GM06990 (cell line): ENCODE data around the gene SLC1A4.

Source experiments
- DNase-seq: peaks from one replicate; pipeline ENCODE4 v3.0.0-alpha.2; 2011; ENCODE audit not compliant: insufficient read length; ENCODE audit errors: extremely low read depth
- H3K27me3 ChIP-seq: replicated peaks from 2 replicates; pipeline ENCODE4 v1.6.0; 2011; ENCODE audit warnings: low read length; ENCODE audit not compliant: control insufficient read depth, insufficient read depth
- H3K36me3 ChIP-seq: 2 replicates; pipeline ENCODE4 v1.5.1; 2011; ENCODE audit warnings: low read length; ENCODE audit not compliant: control insufficient read depth, insufficient read depth
- H3K4me3 ChIP-seq: replicated peaks from 2 replicates; pipeline ENCODE4 v1.5.1; 2011; ENCODE audit warnings: low read depth, mild to moderate bottlenecking, control low read depth, low read length
- CTCF ChIP-seq: IDR thresholded peaks from 2 replicates; pipeline ENCODE4 v1.5.1; 2011; ENCODE audit warnings: low read length, control low read depth, mild to moderate bottlenecking, inconsistent platforms; ENCODE audit not compliant: insufficient read depth, poor library complexity, severe bottlenecking

SLC1A4 gene

GRCh38 chr2:64989982-64990614, 899 bp downstream of the SLC1A4 start:
- peak overlapping the region; percentile 94 for H3K4me3 ChIP-seq
- DNase-seq = no peak
- H3K27me3 ChIP-seq = no peaks in the 10 kb centered on the region
- peaks cover 4% of the 10 kb centered on the region for H3K36me3 ChIP-seq
- TF ChIP-seq CTCF = no peak

- no peak for TF ChIP-seq CTCF
- H3K27me3 ChIP-seq = no peaks in the 10 kb centered on the region
Observed at GRCh38 chr2:64990876-64991275, 1.7 kb downstream of the SLC1A4 start.

GRCh38 chr2:64992218-64992617, 3.0 kb downstream of the SLC1A4 start:
- no peak for TF ChIP-seq CTCF
- Histone ChIP-seq H3K36me3 (peaks cover 9% of the 10 kb centered on the region), H3K4me3 (peak overlapping the region; percentile 56), H3K27me3 (no peaks in the 10 kb centered on the region)
- no peak for DNase-seq

More at GRCh38 chr2:64990876-64991275, 1.7 kb downstream of the SLC1A4 start:
- no peak for DNase-seq
- H3K4me3 ChIP-seq = peak overlapping the region; percentile 94
- peaks cover 4% of the 10 kb centered on the region for H3K36me3 ChIP-seq

GRCh38 chr2:64992990-64993389, 3.8 kb downstream of the SLC1A4 start:
- no peaks in the 10 kb centered on the region for H3K27me3 ChIP-seq
- DNase-seq = no peak
- H3K4me3 ChIP-seq = peak overlapping the region; percentile 56
- peaks cover 9% of the 10 kb centered on the region for H3K36me3 ChIP-seq
- no peak for TF ChIP-seq CTCF

DNA sequence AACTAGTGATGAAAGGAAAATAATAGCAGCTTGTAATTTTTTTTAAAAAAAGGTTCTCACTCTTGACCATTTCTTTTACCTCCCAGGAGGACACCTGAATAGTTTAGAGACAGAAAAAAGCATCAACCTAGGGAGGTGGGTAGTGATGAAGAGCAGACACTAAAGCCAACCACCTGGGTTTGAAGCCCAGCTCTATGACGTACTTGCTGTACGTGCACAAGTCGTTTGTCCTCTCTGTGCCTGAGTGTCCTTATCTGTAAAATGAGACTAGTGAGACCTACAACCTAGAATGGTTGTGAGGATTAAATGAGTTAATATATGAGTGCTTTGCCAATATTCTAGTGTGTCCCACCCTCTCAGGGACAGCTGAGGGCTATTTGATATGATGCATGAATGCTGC, 5.8 kb downstream of the SLC1A4 start:
- DNase-seq = no peak
- Histone ChIP-seq H3K27me3 (no peaks in the 10 kb centered on the region), H3K4me3 (no peak overlapping the region), H3K36me3 (peaks cover 9% of the 10 kb centered on the region)
- no peak for TF ChIP-seq CTCF

- no peak overlapping the region for H3K4me3 ChIP-seq
- H3K36me3 ChIP-seq = peaks cover 9% of the 10 kb centered on the region
- no peak for DNase-seq
- no peaks in the 10 kb centered on the region for H3K27me3 ChIP-seq
- no peak for TF ChIP-seq CTCF
Observed at GRCh38 chr2:64996871-64997307, 7.7 kb downstream of the SLC1A4 start.
